Measurements from ENCODE around the gene GLUL.
"Not testable (repeated sequence)": the region's sequence is repeated elsewhere in the genome, so short reads cannot be mapped to it uniquely, and the experiment has no call there.

Gene GLUL

GRCh38 chr1:182392050-182393028, 749 bp upstream of the GLUL start:
- DNase-seq = no peak

- DNase-seq = no peak
These were observed 595 bp downstream of the GLUL start for GRCh38 chr1:182391028-182391361.

- no peak for DNase-seq
These were observed 2.0 kb downstream of the GLUL start for GRCh38 chr1:182389619-182390047.

- no peak for DNase-seq
These were observed 3.0 kb downstream of the GLUL start for GRCh38 chr1:182388392-182389134.

- DNase-seq = no peak
These were observed 4.0 kb downstream of the GLUL start for GRCh38 chr1:182387566-182387965.

- no peak for DNase-seq
These were observed 4.6 kb downstream of the GLUL start for GRCh38 chr1:182386980-182387379.

- no peak for DNase-seq
These were observed 5.4 kb downstream of the GLUL start for GRCh38 chr1:182385885-182386853.

- DNase-seq = no peak
These were observed 7.1 kb downstream of the GLUL start for GRCh38 chr1:182384387-182384960.

- DNase-seq = no peak
These were observed 7.7 kb downstream of the GLUL start for GRCh38 chr1:182383934-182384333.

GRCh38 chr1:182383037-182383661, 8.4 kb downstream of the GLUL start:
- no peak for DNase-seq

- DNase-seq = no peak
These were observed 9.4 kb downstream of the GLUL start for GRCh38 chr1:182381962-182382819.

- DNase-seq = no peak
These were observed 11.4 kb downstream of the GLUL start for GRCh38 chr1:182380199-182380598.

GRCh38 chr1:182379781-182380180, 11.8 kb downstream of the GLUL start:
- not testable (repeated sequence) for DNase-seq

GRCh38 chr1:182376936-182377574, 14.5 kb downstream of the GLUL start:
- DNase-seq = no peak

GRCh38 chr1:182374101-182374834, 17.3 kb downstream of the GLUL start:
- no peak for DNase-seq

GRCh38 chr1:182370532-182370931, 21.1 kb downstream of the GLUL start:
- DNase-seq = no peak

- DNase-seq = no peak
These were observed 22.7 kb downstream of the GLUL start for GRCh38 chr1:182368903-182369302.

GRCh38 chr1:182368358-182368757, 23.2 kb downstream of the GLUL start:
- DNase-seq = no peak

- DNase-seq = no peak
These were observed 23.7 kb downstream of the GLUL start for GRCh38 chr1:182367926-182368325.

GRCh38 chr1:182366596-182366995, 25.0 kb downstream of the GLUL start:
- no peak for DNase-seq
